H1 (cell line): ENCODE results near the gene WDR27. TPM values are rescaled to one million over a fixed set of nuclear protein-coding genes. Genes with fewer than 3 reads are reported as not detected.

ENCODE experiments used
- CTCF ChIA-PET: fragments of 300-600 bp; sonication (Branson Sonifier 250); formaldehyde crosslinking; loops from one replicate; lab custom pipeline; 2021; ENCODE audit not compliant: partially characterized antibody; lab: Charles Lee
- POLR2A ChIA-PET: fragments of 300-600 bp; sonication (Branson Sonifier 250); formaldehyde crosslinking; loops from one replicate; lab custom pipeline; 2021; ENCODE audit warnings: inconsistent platforms; ENCODE audit not compliant: partially characterized antibody; lab: Charles Lee
- DNase-seq, 2 experiments: peaks; one replicate each; pipeline versions ENCODE4 v3.0.0 to v3.0.0-alpha.2; 2010 to 2022; ENCODE audit warnings: low spot score in 2 of 2, low read depth in 1 of 2, mixed read lengths in 1 of 2
- FAIRE-seq: peaks from 2 replicates; lab custom pipeline; 2011; peaks lifted over from hg19 to GRCh38; lab: Jason Lieb, UNC
- H2AFZ ChIP-seq: 2 replicates; pipeline ENCODE4 v1.8.1; 2012; ENCODE audit warnings: low read length, inconsistent platforms
- H2AK5ac ChIP-seq: 2 replicates; pipeline ENCODE4 v1.6.1; 2013; ENCODE audit warnings: low read depth, low read length
- H2BK120ac ChIP-seq: replicated peaks from 2 replicates; pipeline ENCODE3; 2013; ENCODE audit warnings: low read depth, low read length, inconsistent platforms
- H2BK12ac ChIP-seq: 2 replicates; pipeline ENCODE4 v1.6.1; 2013; ENCODE audit warnings: low read depth, low read length
- H2BK15ac ChIP-seq: 2 replicates; pipeline ENCODE4 v1.6.1; 2013; ENCODE audit warnings: low read length
- H2BK20ac ChIP-seq: 2 replicates; pipeline ENCODE4 v1.6.1; 2013; ENCODE audit warnings: low read length
- H2BK5ac ChIP-seq: 2 replicates; pipeline ENCODE4 v1.6.1; 2013; ENCODE audit warnings: low read depth, low read length
- H3K14ac ChIP-seq: 2 replicates; pipeline ENCODE4 v1.6.1; 2013; ENCODE audit warnings: inconsistent platforms; ENCODE audit not compliant: insufficient read length
- H3K18ac ChIP-seq: 2 replicates; pipeline ENCODE4 v1.6.1; 2013; ENCODE audit warnings: low read length; ENCODE audit errors: extremely low read depth
- H3K23ac ChIP-seq: 2 replicates; pipeline ENCODE4 v1.6.1; 2013; ENCODE audit warnings: inconsistent platforms; ENCODE audit not compliant: insufficient read length
- H3K23me2 ChIP-seq: 2 replicates; pipeline ENCODE4 v1.6.1; 2013; ENCODE audit warnings: low read depth, low read length
- H3K27ac ChIP-seq: 2 replicates; pipeline ENCODE4 v1.6.1; 2011; ENCODE audit warnings: low read depth, low read length, inconsistent platforms
- H3K27me3 ChIP-seq, 4 experiments: replicated peaks in 1 of 4; 1 replicate in 1 of 4; 2 replicates in 3 of 4; pipeline versions ENCODE4 v1.6.1 to v1.8.1; 2011 to 2013; ENCODE audit warnings: low read length in 3 of 4, mild to moderate bottlenecking in 3 of 4, inconsistent platforms in 2 of 4, mixed read lengths in 2 of 4, moderate library complexity in 1 of 4; ENCODE audit not compliant: control insufficient read depth in 3 of 4, insufficient read depth in 3 of 4; ENCODE audit errors: extremely low read depth in 1 of 4
- H3K36me3 ChIP-seq, 4 experiments: 2 replicates each; pipeline versions ENCODE4 v1.6.1 to v1.8.1; 2011 to 2013; ENCODE audit warnings: mild to moderate bottlenecking in 4 of 4, low read length in 3 of 4, moderate library complexity in 2 of 4, control low read depth in 1 of 4, inconsistent platforms in 1 of 4; ENCODE audit not compliant: insufficient read depth in 4 of 4, control insufficient read depth in 2 of 4
- H3K4ac ChIP-seq: replicated peaks from 2 replicates; pipeline ENCODE3; 2013; ENCODE audit warnings: low read length, low read depth, mixed read lengths, inconsistent platforms; ENCODE audit not compliant: insufficient read length
- H3K4me1 ChIP-seq, 4 experiments: replicated peaks in 1 of 4; 1 replicate in 1 of 4; 2 replicates in 3 of 4; pipeline versions ENCODE4 v1.6.1 to v1.8.1; 2011 to 2013; ENCODE audit warnings: low read length in 3 of 4, inconsistent platforms in 2 of 4, mixed read lengths in 1 of 4; ENCODE audit not compliant: insufficient read depth in 4 of 4, control insufficient read depth in 3 of 4
- H3K4me2 ChIP-seq, 2 experiments: 2 replicates each; pipeline versions ENCODE4 v1.6.1 to v1.8.1; 2011 to 2013; ENCODE audit warnings: low read depth in 2 of 2, low read length in 2 of 2, control low read depth in 1 of 2, inconsistent platforms in 1 of 2, mild to moderate bottlenecking in 1 of 2; ENCODE audit not compliant: insufficient read depth in 1 of 2
- H3K4me3 ChIP-seq, 4 experiments: fragments of 200-600, 300-600 bp in 1 of 4; sonication (generic), shearing (Covaris generic), sonication (Bioruptor Twin) in 1 of 4; 2 replicates each; pipeline versions ENCODE4 v1.5.1 to v1.8.1; 2011 to 2016; ENCODE audit warnings: low read length in 4 of 4, low read depth in 3 of 4, control low read depth in 2 of 4, inconsistent platforms in 2 of 4, mild to moderate bottlenecking in 2 of 4, mixed read lengths in 1 of 4, moderate library complexity in 1 of 4; ENCODE audit not compliant: insufficient read depth in 2 of 4; ENCODE audit errors: extremely low read depth in 1 of 4
- H3K56ac ChIP-seq: replicated peaks from 2 replicates; pipeline ENCODE3; 2013; ENCODE audit warnings: low read depth, mild to moderate bottlenecking, mixed read lengths, low read length, inconsistent platforms; ENCODE audit not compliant: insufficient read length
- H3K79me1 ChIP-seq: 2 replicates; pipeline ENCODE4 v1.6.1; 2013; ENCODE audit warnings: low read depth, low read length, control low read depth
- H3K79me2 ChIP-seq, 2 experiments: 2 replicates each; pipeline versions ENCODE4 v1.6.1 to v1.8.1; 2012 to 2013; ENCODE audit warnings: low read length in 2 of 2, mild to moderate bottlenecking in 2 of 2, inconsistent platforms in 1 of 2; ENCODE audit not compliant: insufficient read depth in 2 of 2, control insufficient read depth in 1 of 2
- H3K9ac ChIP-seq, 4 experiments: replicated peaks in 1 of 4; 1 replicate in 1 of 4; 2 replicates in 3 of 4; pipeline versions ENCODE4 v1.6.1 to v1.8.1; 2011 to 2013; ENCODE audit warnings: low read depth in 3 of 4, low read length in 3 of 4, control low read depth in 2 of 4, mild to moderate bottlenecking in 2 of 4, moderate library complexity in 2 of 4, inconsistent platforms in 1 of 4; ENCODE audit errors: extremely low read depth in 1 of 4
- H3K9me3 ChIP-seq, 2 experiments: 2 replicates each; pipeline versions ENCODE4 v1.6.1 to v1.8.1; 2012 to 2013; ENCODE audit warnings: mild to moderate bottlenecking in 2 of 2, moderate library complexity in 2 of 2, control low read depth in 1 of 2, inconsistent platforms in 1 of 2, low read depth in 1 of 2, low read length in 1 of 2, mixed read lengths in 1 of 2; ENCODE audit not compliant: insufficient read depth in 2 of 2
- H4K20me1 ChIP-seq, 2 experiments: replicated peaks in 1 of 2; 2 replicates each; pipeline versions ENCODE3 to v1.8.1; 2011 to 2013; ENCODE audit warnings: inconsistent platforms in 2 of 2, low read length in 2 of 2, mild to moderate bottlenecking in 1 of 2; ENCODE audit not compliant: insufficient read depth in 2 of 2, control insufficient read depth in 1 of 2
- H4K5ac ChIP-seq: 2 replicates; pipeline ENCODE4 v1.6.1; 2013; ENCODE audit warnings: low read length, low read depth, mixed read lengths, inconsistent platforms; ENCODE audit not compliant: insufficient read length
- H4K8ac ChIP-seq: 2 replicates; pipeline ENCODE4 v1.8.0; 2013; ENCODE audit warnings: mild to moderate bottlenecking, moderate library complexity, low read length, inconsistent platforms; ENCODE audit not compliant: insufficient read depth; ENCODE audit errors: extremely low read depth
- H4K91ac ChIP-seq: replicated peaks from 2 replicates; pipeline ENCODE3; 2013; ENCODE audit warnings: low read length, mixed read lengths, inconsistent platforms; ENCODE audit not compliant: insufficient read length
- BRCA1 ChIP-seq: IDR thresholded peaks from 2 replicates; pipeline ENCODE4 v1.6.1; 2012; ENCODE audit warnings: low read depth, low read length, improper control_type of control experiment
- CHD1 ChIP-seq: IDR thresholded peaks from 2 replicates; pipeline ENCODE4 v1.6.1; 2012; ENCODE audit warnings: low read depth, low read length, improper control_type of control experiment
- CHD2 ChIP-seq: IDR thresholded peaks from 2 replicates; pipeline ENCODE4 v1.6.1; 2012; ENCODE audit warnings: low read length, improper control_type of control experiment
- EP300 ChIP-seq, 2 experiments: IDR thresholded peaks; 1 replicate in 1 of 2; 2 replicates in 1 of 2; pipeline ENCODE4 v1.6.1; 2011 to 2012; ENCODE audit warnings: low read depth in 2 of 2, low read length in 2 of 2, mild to moderate bottlenecking in 2 of 2, borderline replicate concordance in 1 of 2, inconsistent platforms in 1 of 2, moderate library complexity in 1 of 2
- JUND ChIP-seq: IDR thresholded peaks from 2 replicates; pipeline ENCODE4 v1.6.1; 2011; ENCODE audit warnings: mild to moderate bottlenecking, improper control_type of control experiment, low read length
- MAX ChIP-seq: IDR thresholded peaks from 2 replicates; pipeline ENCODE4 v1.6.1; 2012; ENCODE audit warnings: inconsistent platforms
- RBBP5 ChIP-seq: IDR thresholded peaks from 2 replicates; pipeline ENCODE4 v1.7.1; 2012; ENCODE audit warnings: low read depth, mild to moderate bottlenecking, inconsistent platforms, low read length, moderate library complexity, borderline replicate concordance
- RFX5 ChIP-seq: IDR thresholded peaks from 2 replicates; pipeline ENCODE4 v1.6.1; 2011; ENCODE audit warnings: low read depth, low read length, improper control_type of control experiment, borderline replicate concordance
- USF2 ChIP-seq: IDR thresholded peaks from 2 replicates; pipeline ENCODE4 v1.6.1; 2011; ENCODE audit warnings: low read length, improper control_type of control experiment
- WGBS, 2 experiments: shearing (Covaris generic) in 1 of 2; methylation state at CpG; one replicate each; pipeline versions ENCODE4 v1.1.6 to v1.1.7; 2013 to 2015; ENCODE audit warnings: low lambda C conversion rate in 2 of 2, mixed read lengths in 2 of 2, inconsistent platforms in 1 of 2, low coverage in 1 of 2, missing lambda C conversion rate in 1 of 2; ENCODE audit not compliant: insufficient replicate concordance in 2 of 2, insufficient coverage in 1 of 2, insufficient read length in 1 of 2; ENCODE audit errors: extremely low coverage in 1 of 2, missing lambda C conversion rate in 1 of 2; 5-methylcytosine and 5-hydroxymethylcytosine counted together
- polyA plus RNA-seq, 7 experiments: library from polyadenylated mRNA; depleted of rRNA in 3 of 7; stranded (reverse) in 5 of 7; unstranded in 2 of 7; fragments of >200 nt in 5 of 7; fragments of 200-250 nt in 2 of 7; gene quantifications; 1 replicate in 5 of 7; 2 replicates in 1 of 7; 4 replicates in 1 of 7; pipeline versions ENCODE4 v1.2.1 to v1.2.3, GENCODE V29; 2011 to 2013; ENCODE audit warnings: missing spikeins in 2 of 7, mixed read lengths in 2 of 7
- total RNA-seq: library from RNA; stranded (reverse); fragmentation: NEBNext Ultra II Directional; extraction: Animal tissue kit (Norgen Biotek cat#: 25700); gene quantifications from 2 replicates; pipeline ENCODE4 v1.2.1, GENCODE V29; 2021

Gene WDR27
- total and polyA plus RNA-seq, 2 of the 8 experiments (the other 6 are each of a cell fraction or from before 2014, with no cell fraction given): 53.6 to 68.6 TPM

- H2BK15ac ChIP-seq: no peak overlapping the region
- no peak overlapping the region for H3K27ac ChIP-seq
- peaks cover 0 to 2% (median 0%) of the 10 kb centered on the region in 4 experiments; a peak in 1 of 7 replicates for H3K4me1 ChIP-seq
- H3K18ac ChIP-seq: no peak overlapping the region
- 97% methylated on average over 8 of the region's 8 CpGs; no CpG with 5 or more reads in 1 of the 2 experiments for WGBS, 2 experiments
- FAIRE-seq (no peak), DNase-seq (no peak)
- no peak overlapping the region for H4K8ac ChIP-seq
- H2BK120ac ChIP-seq: no peak overlapping the region
- no peak overlapping the region for H4K91ac ChIP-seq
- no peak overlapping the region for H3K14ac ChIP-seq
- no peak for TF ChIP-seq EP300 (IDR thresholded peaks at IDR 0.05; ENCODE audit: borderline replicate concordance in 1 of 2, low read depth in 2 of 2, low read length in 2 of 2)
- no peak for TF ChIP-seq JUND
- no peak for TF ChIP-seq CHD2
- no peak for TF ChIP-seq MAX
- no peak for TF ChIP-seq BRCA1
- TF ChIP-seq USF2: no peak
- no peak for TF ChIP-seq CHD1
- TF ChIP-seq RFX5: no peak
- TF ChIP-seq RBBP5: no peak
- H3K27me3 ChIP-seq: no peaks in the 10 kb centered on the region
- no peak overlapping the region for H2AK5ac ChIP-seq
- H3K9me3 ChIP-seq: no peaks in the 10 kb centered on the region
- no peak overlapping the region for H3K4ac ChIP-seq
- H3K36me3 ChIP-seq: peaks cover 0 to 3% (median 1%) of the 10 kb centered on the region in 4 experiments; a peak in 1 of 8 replicates
- H4K20me1 ChIP-seq: peaks cover 0 to 2% of the 10 kb centered on the region in 2 experiments
- no peak overlapping the region for H3K4me3 ChIP-seq
- H3K56ac ChIP-seq: no peak overlapping the region
- no peak overlapping the region for H3K23ac ChIP-seq
- H2AFZ ChIP-seq: no peak overlapping the region
- no peak overlapping the region for H2BK12ac ChIP-seq
- no peaks in the 10 kb centered on the region; the same call in 1 of the 2 replicates for H3K79me1 ChIP-seq
- H2BK5ac ChIP-seq: no peak overlapping the region
- no peaks in the 10 kb centered on the region for H3K79me2 ChIP-seq
- H3K23me2 ChIP-seq: no peaks in the 10 kb centered on the region
- ChIA-PET CTCF (no interaction called here), POLR2A (no interaction called here)
- H2BK20ac ChIP-seq: no peak overlapping the region
- no peak overlapping the region for H4K5ac ChIP-seq
- no peak overlapping the region for H3K9ac ChIP-seq
- H3K4me2 ChIP-seq: no peak overlapping the region
Observed at GRCh38 chr6:169558378-169558773, 143.5 kb downstream of the WDR27 start.
